Mucosa of stomach (tissue), 1 donor: ENCODE data around the gene SCYL2.
"Not testable (repeated sequence)": the region's sequence is repeated elsewhere in the genome, so short reads cannot be mapped to it uniquely, and the experiment has no call there.

ENCODE experiments used
- H3K27me3 ChIP-seq: one replicate; pipeline ENCODE4 v1.7.0; 2013; ENCODE audit warnings: mild to moderate bottlenecking, low read length; ENCODE audit not compliant: control insufficient read depth, insufficient read depth
- H3K36me3 ChIP-seq: one replicate; pipeline ENCODE4 v1.7.0; 2013; ENCODE audit warnings: low read length; ENCODE audit not compliant: control insufficient read depth, insufficient read depth
- H3K4me1 ChIP-seq: one replicate; pipeline ENCODE4 v1.7.0; 2013; ENCODE audit warnings: mild to moderate bottlenecking, low read length; ENCODE audit not compliant: control insufficient read depth, insufficient read depth
- H3K4me3 ChIP-seq: one replicate; pipeline ENCODE4 v1.7.0; 2013; ENCODE audit warnings: low read length
- H3K9ac ChIP-seq: one replicate; pipeline ENCODE4 v1.7.0; 2013; ENCODE audit warnings: mild to moderate bottlenecking, low read length, moderate library complexity
- H3K9me3 ChIP-seq: one replicate; pipeline ENCODE4 v1.7.0; 2013; ENCODE audit warnings: mild to moderate bottlenecking, low read length, moderate library complexity; ENCODE audit not compliant: control insufficient read depth
- donor health status: Pancreatic carcinoma.

The SCYL2 gene

DNA sequence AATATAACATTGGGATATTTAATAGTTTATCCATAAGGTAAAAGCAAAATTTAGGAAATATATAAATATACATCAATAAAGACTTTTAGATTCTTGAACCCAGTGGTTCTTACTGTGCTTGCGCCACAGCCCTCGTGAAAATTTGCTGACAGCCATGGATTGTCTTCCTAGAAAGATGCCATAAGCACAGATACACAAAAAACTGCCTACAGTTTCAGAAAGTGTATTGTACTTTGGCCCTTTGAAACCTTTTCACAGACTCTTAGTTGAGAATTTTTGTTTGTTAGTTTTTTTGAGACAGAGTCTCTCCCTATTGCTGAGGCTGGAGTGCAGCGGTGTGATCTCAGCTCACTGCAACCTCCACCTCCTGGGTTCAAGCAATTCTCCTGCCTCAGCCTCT lies 28.2 kb upstream of the SCYL2 start:
- no peak overlapping the region for H3K4me3 ChIP-seq
- no peaks in the 10 kb centered on the region for H3K27me3 ChIP-seq

DNA sequence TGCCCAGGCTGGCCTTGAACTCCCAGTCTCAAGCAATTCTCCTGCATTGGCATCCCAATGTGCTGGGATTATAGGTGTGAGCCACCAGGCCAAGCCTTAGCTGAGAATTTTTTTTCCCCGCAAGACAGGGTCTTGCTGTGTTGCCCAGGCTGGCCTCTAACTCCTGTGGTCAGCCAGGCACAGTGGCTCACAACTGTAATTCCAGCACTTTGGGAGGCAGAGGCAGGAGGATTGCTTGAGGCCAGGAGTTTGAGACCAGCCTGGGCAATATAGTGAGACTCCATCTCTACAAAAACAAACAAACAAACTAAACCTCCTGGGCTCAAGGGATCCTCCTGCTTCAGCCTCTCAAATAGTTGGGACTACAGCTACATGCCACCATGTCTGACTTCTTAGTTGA lies 27.4 kb upstream of the SCYL2 start:
- H3K9me3 ChIP-seq, result no peaks in the 10 kb centered on the region
- no peak overlapping the region for H3K4me3 ChIP-seq
- no peaks in the 10 kb centered on the region for H3K36me3 ChIP-seq
- H3K4me1 ChIP-seq, result no peaks in the 10 kb centered on the region
- no peaks in the 10 kb centered on the region for H3K27me3 ChIP-seq
- H3K9ac ChIP-seq, result no peak overlapping the region

More for the DNA sequence above, 28.2 kb upstream of the SCYL2 start:
- no peaks in the 10 kb centered on the region for H3K4me1 ChIP-seq
- H3K36me3 ChIP-seq, result no peaks in the 10 kb centered on the region
- no peak overlapping the region for H3K9ac ChIP-seq
- H3K9me3 ChIP-seq, result no peaks in the 10 kb centered on the region

- H3K9me3 ChIP-seq, result no peaks in the 10 kb centered on the region
- no peaks in the 10 kb centered on the region for H3K4me1 ChIP-seq
- H3K36me3 ChIP-seq, result no peaks in the 10 kb centered on the region
- H3K27me3 ChIP-seq, result no peaks in the 10 kb centered on the region
- H3K4me3 ChIP-seq, result no peak overlapping the region
- no peak overlapping the region for H3K9ac ChIP-seq
These were observed 23.8 kb upstream of the SCYL2 start for GRCh38 chr12:100243137-100243536.

DNA sequence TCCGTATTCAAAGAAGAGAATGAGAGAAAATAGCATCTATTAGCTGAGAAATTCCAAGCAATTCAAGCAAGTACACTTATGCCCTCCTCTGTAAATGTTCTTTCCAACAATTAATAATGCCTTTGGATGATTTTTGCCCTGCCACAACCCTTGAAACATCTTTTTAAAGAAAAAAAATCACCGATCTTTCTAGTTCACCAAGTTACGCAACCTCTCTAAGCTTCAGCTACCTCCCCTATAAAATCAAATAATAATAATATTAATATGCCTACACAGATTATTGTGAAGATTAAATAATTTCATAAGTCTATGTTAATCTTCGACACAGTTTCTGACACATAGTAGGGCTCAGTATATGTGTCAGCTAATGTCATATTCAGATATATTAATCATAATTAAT lies 19.2 kb upstream of the SCYL2 start:
- H3K4me3 ChIP-seq, result no peak overlapping the region
- H3K9ac ChIP-seq, result no peak overlapping the region
- H3K27me3 ChIP-seq, result no peaks in the 10 kb centered on the region
- peaks cover 14% of the 10 kb centered on the region for H3K4me1 ChIP-seq
- no peaks in the 10 kb centered on the region for H3K36me3 ChIP-seq
- H3K9me3 ChIP-seq, result no peaks in the 10 kb centered on the region

GRCh38 chr12:100248886-100249285 lies 18.1 kb upstream of the SCYL2 start:
- no peak overlapping the region for H3K4me3 ChIP-seq
- no peak overlapping the region for H3K9ac ChIP-seq
- H3K27me3 ChIP-seq, result no peaks in the 10 kb centered on the region
- no peaks in the 10 kb centered on the region for H3K36me3 ChIP-seq
- H3K9me3 ChIP-seq, result no peaks in the 10 kb centered on the region
- peaks cover 14% of the 10 kb centered on the region for H3K4me1 ChIP-seq

DNA sequence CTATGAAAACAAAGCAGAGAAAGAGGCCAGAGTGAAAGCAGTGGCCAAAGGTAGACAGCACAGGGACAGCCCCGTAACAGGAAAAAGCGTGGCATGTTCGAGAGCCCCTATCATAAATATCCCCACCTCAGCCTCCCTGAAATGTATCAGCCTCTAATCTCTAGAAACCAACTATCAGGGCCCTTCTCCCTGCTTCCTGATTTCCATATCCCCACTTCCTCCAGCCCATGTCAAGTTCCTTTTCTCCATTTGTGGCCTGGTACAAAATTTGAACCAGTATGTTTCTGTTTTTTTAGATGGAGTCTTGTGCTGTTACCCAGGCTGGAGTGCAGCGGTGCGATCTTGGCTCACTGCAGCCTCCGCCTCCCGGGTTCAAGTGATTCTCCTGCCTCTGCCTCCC lies 17.0 kb upstream of the SCYL2 start:
- Histone ChIP-seq H3K9ac (no peak overlapping the region), H3K9me3 (no peaks in the 10 kb centered on the region), H3K4me3 (no peak overlapping the region), H3K27me3 (no peaks in the 10 kb centered on the region), H3K4me1 (peaks cover 14% of the 10 kb centered on the region), H3K36me3 (no peaks in the 10 kb centered on the region)

- no peaks in the 10 kb centered on the region for H3K36me3 ChIP-seq
- H3K9ac ChIP-seq, result no peak overlapping the region
- no peaks in the 10 kb centered on the region for H3K9me3 ChIP-seq
- no peaks in the 10 kb centered on the region for H3K27me3 ChIP-seq
- H3K4me3 ChIP-seq, result no peak overlapping the region
- peaks cover 14% of the 10 kb centered on the region for H3K4me1 ChIP-seq
These were observed 15.1 kb upstream of the SCYL2 start for GRCh38 chr12:100251917-100252316.

DNA sequence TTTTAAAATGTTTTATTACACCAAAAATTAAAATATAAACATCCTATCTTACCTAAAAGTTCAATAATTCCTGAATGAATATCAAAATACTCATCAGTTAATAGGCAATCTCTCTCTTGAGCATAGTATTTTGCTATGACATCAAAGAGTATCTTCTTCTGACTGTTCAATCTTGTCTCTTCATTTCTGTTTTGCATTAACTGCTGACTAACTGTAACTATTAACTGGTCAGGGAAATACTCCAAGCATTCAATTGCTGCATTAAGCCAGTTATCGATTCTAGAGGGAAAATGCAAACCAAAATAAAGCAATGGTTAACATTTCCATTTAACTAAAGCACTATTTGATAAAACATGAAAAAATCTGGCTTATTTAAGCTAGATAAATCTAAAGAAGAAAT lies 13.5 kb upstream of the SCYL2 start:
- H3K27me3 ChIP-seq, result no peaks in the 10 kb centered on the region
- no peak overlapping the region for H3K4me3 ChIP-seq
- no peaks in the 10 kb centered on the region for H3K36me3 ChIP-seq
- peaks cover 14% of the 10 kb centered on the region for H3K4me1 ChIP-seq
- H3K9me3 ChIP-seq, result no peaks in the 10 kb centered on the region
- no peak overlapping the region for H3K9ac ChIP-seq

GRCh38 chr12:100254876-100255275 lies 12.1 kb upstream of the SCYL2 start:
- Histone ChIP-seq H3K27me3 (no peaks in the 10 kb centered on the region), H3K9ac (no peak overlapping the region), H3K4me1 (peaks cover 9% of the 10 kb centered on the region), H3K4me3 (no peak overlapping the region), H3K36me3 (no peaks in the 10 kb centered on the region), H3K9me3 (no peaks in the 10 kb centered on the region)

DNA sequence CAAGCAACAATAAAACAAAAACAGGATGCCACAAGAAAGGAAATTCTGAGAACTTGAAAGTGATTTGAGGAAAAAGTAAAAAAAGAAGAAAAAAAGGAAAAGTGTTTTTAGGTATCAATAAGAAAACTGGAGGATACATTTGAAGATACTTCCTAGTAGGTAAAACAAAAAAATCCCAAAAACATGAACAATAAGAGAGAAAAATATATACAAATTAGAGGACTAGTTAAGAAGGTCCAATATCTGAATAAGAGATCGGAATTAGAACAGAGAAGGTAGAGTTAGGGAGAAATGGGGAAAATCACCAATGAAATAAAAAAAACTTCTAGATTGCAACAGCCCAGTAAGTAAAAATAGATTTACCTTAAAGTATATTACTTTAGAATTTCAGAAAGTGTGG lies 8.8 kb upstream of the SCYL2 start:
- Histone ChIP-seq H3K9ac (no peak overlapping the region), H3K36me3 (no peaks in the 10 kb centered on the region), H3K4me1 (no peaks in the 10 kb centered on the region), H3K9me3 (no peaks in the 10 kb centered on the region), H3K27me3 (no peaks in the 10 kb centered on the region), H3K4me3 (no peak overlapping the region)

DNA sequence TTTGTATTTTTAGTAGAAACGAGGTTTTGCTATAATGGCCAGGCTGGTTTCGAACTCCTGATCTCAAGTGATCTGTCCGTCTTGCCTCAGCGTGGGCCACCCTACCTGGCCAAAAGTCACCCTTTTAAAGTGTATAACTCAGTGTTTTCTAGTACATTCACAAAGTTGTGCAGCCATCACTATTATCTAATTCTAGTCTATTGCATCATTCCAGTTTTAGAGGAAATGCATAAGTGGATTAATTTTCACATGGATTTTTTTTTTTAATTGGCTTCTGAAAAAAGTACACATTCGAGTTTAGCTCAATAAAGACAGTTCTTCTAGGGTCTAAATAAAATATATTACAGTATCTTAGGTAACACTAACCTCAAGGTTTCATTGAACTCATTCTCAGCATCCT lies 3.8 kb upstream of the SCYL2 start:
- Histone ChIP-seq H3K9me3 (no peaks in the 10 kb centered on the region), H3K36me3 (no peaks in the 10 kb centered on the region), H3K4me3 (no peak overlapping the region), H3K27me3 (no peaks in the 10 kb centered on the region), H3K4me1 (no peaks in the 10 kb centered on the region), H3K9ac (no peak overlapping the region)

DNA sequence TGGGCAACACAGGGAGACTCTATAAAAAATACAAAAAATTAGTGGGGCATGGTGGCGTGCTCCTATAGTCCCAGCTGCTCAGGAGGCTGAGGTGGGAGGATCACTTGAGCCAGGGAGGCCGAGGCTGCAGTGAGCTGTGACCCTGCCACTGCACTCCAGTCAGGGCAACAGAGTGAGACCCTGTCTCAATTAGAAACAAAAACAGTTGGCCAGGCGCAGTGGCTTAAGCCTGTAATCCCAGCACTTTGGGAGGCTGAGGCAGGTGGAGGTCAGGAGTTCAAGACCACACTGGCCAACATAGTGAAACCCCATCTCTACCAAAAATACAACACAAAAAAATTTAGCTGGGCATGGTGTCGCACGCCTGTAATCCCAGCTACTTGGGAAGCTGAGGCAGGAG lies 1.9 kb upstream of the SCYL2 start:
- peaks cover 18% of the 10 kb centered on the region for H3K4me1 ChIP-seq
- not testable (repeated sequence) for H3K27me3 ChIP-seq, H3K4me3 ChIP-seq, H3K36me3 ChIP-seq, H3K9ac ChIP-seq, H3K9me3 ChIP-seq

GRCh38 chr12:100265732-100266584 lies 1.0 kb upstream of the SCYL2 start:
- Histone ChIP-seq H3K4me1 (peaks cover 20% of the 10 kb centered on the region), H3K9ac (peak overlapping the region; percentile 96)

More at GRCh38 chr12:100265732-100266584, 1.0 kb upstream of the SCYL2 start:
- H3K27me3 ChIP-seq, result no peaks in the 10 kb centered on the region
- H3K36me3 ChIP-seq, result no peaks in the 10 kb centered on the region
- peak overlapping the region; percentile 58 for H3K4me3 ChIP-seq
- H3K9me3 ChIP-seq, result no peaks in the 10 kb centered on the region
